Heart right ventricle (tissue), 16 donors: ENCODE results near the gene USP32. TPM values are rescaled to one million over a fixed set of nuclear protein-coding genes. Genes with fewer than 3 reads are reported as not detected.
A peak's percentile ranks its signal among the peaks of the same experiment; 100 is the strongest.
"Not testable (repeated sequence)": the region's sequence is repeated elsewhere in the genome, so short reads cannot be mapped to it uniquely, and the experiment has no call there.

ENCODE experiments used
- ATAC-seq, 8 donors: fragments of 200-7000 bp; cut with Tn5 transposase; one replicate each; pipeline ENCODE4 v1.9.1; 2020; ENCODE audit warnings: mild to moderate bottlenecking in 8 of 8, moderate library complexity in 8 of 8, moderate number of reproducible peaks in 1 of 8
- DNase-seq, 2 donors: peaks; one replicate each; pipeline ENCODE4 v3.0.0-alpha.2; 2020
- H3K27ac ChIP-seq, 10 donors: fragments of 200-600 bp; sonication (generic) in 2 of 10; one replicate each; pipeline versions ENCODE4 v1.5.0 to v1.8.0; 2020 to 2022; ENCODE audit warnings: mild to moderate bottlenecking in 3 of 10
- H3K27me3 ChIP-seq, 7 donors: fragments of 200-600 bp; one replicate each; pipeline ENCODE4 v1.8.0; 2021 to 2022; ENCODE audit warnings: mild to moderate bottlenecking in 2 of 7
- H3K36me3 ChIP-seq, 9 donors: fragments of 200-600 bp; sonication (generic) in 1 of 9; one replicate each; pipeline versions ENCODE4 v1.5.0 to v1.8.0; 2020 to 2022; ENCODE audit warnings: mild to moderate bottlenecking in 2 of 9
- H3K4me1 ChIP-seq, 9 donors: fragments of 200-600 bp; sonication (generic) in 1 of 9; one replicate each; pipeline versions ENCODE4 v1.5.0 to v1.8.0; 2020 to 2022; ENCODE audit warnings: mild to moderate bottlenecking in 4 of 9
- H3K4me3 ChIP-seq, 10 donors: fragments of 200-600 bp; sonication (generic) in 2 of 10; one replicate each; pipeline versions ENCODE4 v1.5.0 to v1.8.0; 2020 to 2022; ENCODE audit warnings: mild to moderate bottlenecking in 7 of 10, moderate library complexity in 2 of 10
- H3K9me3 ChIP-seq, 11 donors: fragments of 200-600 bp in 10 of 11; sonication (generic) in 2 of 11; one replicate each; pipeline versions ENCODE4 v1.5.0 to v1.8.0; 2013 to 2022; ENCODE audit warnings: mild to moderate bottlenecking in 2 of 11, control low read depth in 1 of 11, moderate library complexity in 1 of 11
- CTCF ChIP-seq, 9 donors: fragments of 200-600 bp; sonication (generic) in 2 of 9; IDR thresholded peaks; one replicate each; pipeline versions ENCODE4 v1.5.0 to v1.8.0; 2021 to 2022; ENCODE audit warnings: antibody characterized with exemption in 9 of 9, mild to moderate bottlenecking in 5 of 9, moderate library complexity in 1 of 9
- WGBS, 2 donors: extraction: QIAGEN DNeasy Blood & Tissue Kit; methylation state at CpG; one replicate each; pipeline ENCODE4 v1.1.7; 2013; ENCODE audit warnings: inconsistent platforms in 1 of 2; 5-methylcytosine and 5-hydroxymethylcytosine counted together
- intact Hi-C, 10 donors: fragments of 100-400 bp; cut with DNase I; formaldehyde crosslinking; loops; one replicate each; pipeline versions ENCODE4 v1.11.1 to v1.14.2; 2022
- polyA plus RNA-seq, 2 donors: library from polyadenylated mRNA; stranded (reverse); fragments of 200-250 nt; gene quantifications; one replicate each; pipeline ENCODE4 v1.2.3, GENCODE V29; 2013
- total RNA-seq, 10 donors: library from RNA; stranded (reverse); fragmentation: NEBNext Ultra II Directional in 3 of 10; extraction: Animal tissue kit (Norgen Biotek cat#: 25700) in 3 of 10; gene quantifications; one replicate each; pipeline versions ENCODE4 v1.2.1 to v1.2.4, GENCODE V29; 2021 to 2023
- donor health status: Arrhythmogenic right ventricular cardiomyopathy.
- donor health status: ischemic (EF 13 %, LVEDD 7.1; RV severe dilation, severe dysfunction).
- donor health status: healthy with polysubstance abuse.
- donor health status: DM: no; HTN: yes; CAD: no.
- donor health status: DM: no; HTN: no; CAD: no.
- donor health status: ischemic (EF 25% LVEDD 6.9; RV normal size, moderate dysfunction).
- donor health status: ischemic (EF 25% LVEDD 5.7; RV mildly dilated, moderate dysfunction).
- donor health status: healthy.
- donor health status: DM: yes; HTN: yes; CAD: no.
- donor health status: Ischemic cardiomyopathy.
- donor health status: ischemic (EF 35%, LVEDD 5.7; RV mildly dilated, moderate dysfunction).
- donor health status: nonischemic (EF 11% LVEDD 7.7; RV severe dilation, severe dysfunction).
- donor health status: DM: yes; HTN: yes; CAD: no.
- donor health status: PGD.
- donor health status: ischemic (EF 29% LVEDD 5.4; RV normal size, mild dysfunction).
- donor health status: nonischemic (EF 23%, LVEDD 6.1; RV moderate dilation, normal function).

The USP32 gene
- total and polyA plus RNA-seq, 12 donors, result 13.3 to 38.6 (median 29.3) TPM

- WGBS, 2 donors, result 91 to 93% methylated on average over 6 of the region's 6 CpGs
- H3K9me3 ChIP-seq, result no peaks in the 10 kb centered on the region
- intact Hi-C loops, result loop anchor here in 2 of 10 donors (5.0 to 10.0 kb wide), 3 partner anchors 209 to 321 kb away; no protein-coding TSS in a partner anchor
Observed at GRCh38 chr17:60425626-60426025, 33.7 kb upstream of the USP32 start.

GRCh38 chr17:60423865-60424264 lies 31.9 kb upstream of the USP32 start:
- TF ChIP-seq CTCF (IDR thresholded peaks at IDR 0.05), result no peak
- ATAC-seq (no peak), DNase-seq (no peak)
- H3K27ac ChIP-seq, result no peak overlapping the region
- no peaks in the 10 kb centered on the region for H3K9me3 ChIP-seq
- H3K27me3 ChIP-seq, result no peaks in the 10 kb centered on the region
- 83 to 90% methylated on average over 3 of the region's 3 CpGs for WGBS, 2 donors
- H3K36me3 ChIP-seq, result no peaks in the 10 kb centered on the region
- no peak overlapping the region for H3K4me3 ChIP-seq
- H3K4me1 ChIP-seq, result peaks cover 0 to 16% (median 13%) of the 10 kb centered on the region in 9 donors
- intact Hi-C loops, result loop anchor here in 3 of 10 donors (5.0 to 10.0 kb wide), 4 partner anchors 211 to 319 kb away; no protein-coding TSS in a partner anchor

More at GRCh38 chr17:60425626-60426025, 33.7 kb upstream of the USP32 start:
- H3K27ac ChIP-seq, result no peak overlapping the region
- H3K4me3 ChIP-seq, result no peak overlapping the region
- ATAC-seq, result no peak
- TF ChIP-seq CTCF (IDR thresholded peaks at IDR 0.05), result no peak
- H3K36me3 ChIP-seq, result no peaks in the 10 kb centered on the region
- peaks cover 0 to 16% (median 11%) of the 10 kb centered on the region in 9 donors for H3K4me1 ChIP-seq
- no peak for DNase-seq
- no peaks in the 10 kb centered on the region for H3K27me3 ChIP-seq

- ATAC-seq (peak in 5 of 8 donors; percentile 4 to 33 (median 24)), DNase-seq (peak in 1 of 2 donors; percentile 17)
- no peaks in the 10 kb centered on the region for H3K27me3 ChIP-seq
- TF ChIP-seq CTCF (IDR thresholded peaks at IDR 0.05), result no peak
- 67 to 75% methylated on average over 18 of the region's 18 CpGs for WGBS, 2 donors
- peak within 1 kb of the TSS; percentile 36 to 62 (median 54) for H3K4me3 ChIP-seq
- peaks cover 0 to 16% (median 13%) of the 10 kb centered on the region in 9 donors for H3K4me1 ChIP-seq
- no peaks in the 10 kb centered on the region for H3K36me3 ChIP-seq
- peak within 1 kb of the TSS in 5 of 10 donors; percentile 12 to 85 (median 47) for H3K27ac ChIP-seq
- no peaks in the 10 kb centered on the region for H3K9me3 ChIP-seq
- intact Hi-C loops, result loop anchor here in 3 of 10 donors (5.0 to 10.0 kb wide), 4 partner anchors 213 to 317 kb away; no protein-coding TSS in a partner anchor
Observed at GRCh38 chr17:60422162-60422665, 30.3 kb upstream of the USP32 start, which contains the start of gene CHCT1. Gene CHCT1 (plus strand): TSS chr17:60422489. CDS start chr17:60422593, 104 bp downstream.

- H3K27ac ChIP-seq, result peak overlapping the region in 5 of 10 donors; percentile 12 to 85 (median 47)
- H3K36me3 ChIP-seq, result no peaks in the 10 kb centered on the region
- 3 to 4% methylated on average over 60 to 66 of the region's 66 CpGs for WGBS, 2 donors
- peak overlapping the region; percentile 36 to 62 (median 54) for H3K4me3 ChIP-seq
- ATAC-seq (peak; percentile 92 to 97 (median 95)), DNase-seq (peak; percentile 56 to 76)
- TF ChIP-seq CTCF (IDR thresholded peaks at IDR 0.05), result peak; percentile 69 to 99 (median 94)
- intact Hi-C loops, result loop anchor here in 3 of 10 donors (5.0 to 10.0 kb wide), 4 partner anchors 213 to 317 kb away; no protein-coding TSS in a partner anchor
- H3K9me3 ChIP-seq, result no peaks in the 10 kb centered on the region
- H3K27me3 ChIP-seq, result no peaks in the 10 kb centered on the region
- peaks cover 0 to 21% (median 13%) of the 10 kb centered on the region in 9 donors for H3K4me1 ChIP-seq
Observed at GRCh38 chr17:60421273-60422161, 29.6 kb upstream of the USP32 start.

- not testable (repeated sequence) for ATAC-seq, H3K36me3 ChIP-seq, H3K27ac ChIP-seq, H3K9me3 ChIP-seq, DNase-seq, H3K27me3 ChIP-seq, H3K4me3 ChIP-seq
- H3K4me1 ChIP-seq, result peaks cover 0 to 26% (median 13%) of the 10 kb centered on the region in 9 donors
- intact Hi-C loops, result loop anchor here in 3 of 10 donors (5.0 to 10.0 kb wide), 4 partner anchors 215 to 315 kb away; no protein-coding TSS in a partner anchor
- 93 to 96% methylated on average over 7 of the region's 7 CpGs for WGBS, 2 donors
Observed at GRCh38 chr17:60419875-60420274, 27.9 kb upstream of the USP32 start.

GRCh38 chr17:60419003-60419402 lies 27.1 kb upstream of the USP32 start:
- H3K27ac ChIP-seq, DNase-seq, H3K36me3 ChIP-seq, H3K9me3 ChIP-seq, H3K27me3 ChIP-seq, H3K4me3 ChIP-seq, ATAC-seq, intact Hi-C loops: not testable (repeated sequence)
- H3K4me1 ChIP-seq, result peaks cover 0 to 26% (median 13%) of the 10 kb centered on the region in 9 donors
- WGBS, 2 donors, result 93% methylated on average over 4 of the region's 4 CpGs
